Cardiac fibroblast (primary cell): ENCODE data around the gene CARNS1.

Experiments used
- DNase-seq, 2 donors: peaks; one replicate each; pipeline versions ENCODE4 v3.0.0 to v3.0.0-alpha.2; 2010; ENCODE audit warnings: low read depth in 2 of 2
- H3K4me3 ChIP-seq, 2 donors: replicated peaks in 1 of 2; 1 replicate in 1 of 2; 2 replicates in 1 of 2; pipeline ENCODE4 v1.5.1; 2011; ENCODE audit warnings: low read depth in 2 of 2, low read length in 2 of 2, mild to moderate bottlenecking in 2 of 2, moderate library complexity in 1 of 2
- TF ChIP-seq, protein P1 (sequence below): IDR thresholded peaks from one replicate; pipeline ENCODE4 v1.5.1; 2011; ENCODE audit warnings: low read depth, mild to moderate bottlenecking, low read length, inconsistent platforms

CARNS1 gene

DNA sequence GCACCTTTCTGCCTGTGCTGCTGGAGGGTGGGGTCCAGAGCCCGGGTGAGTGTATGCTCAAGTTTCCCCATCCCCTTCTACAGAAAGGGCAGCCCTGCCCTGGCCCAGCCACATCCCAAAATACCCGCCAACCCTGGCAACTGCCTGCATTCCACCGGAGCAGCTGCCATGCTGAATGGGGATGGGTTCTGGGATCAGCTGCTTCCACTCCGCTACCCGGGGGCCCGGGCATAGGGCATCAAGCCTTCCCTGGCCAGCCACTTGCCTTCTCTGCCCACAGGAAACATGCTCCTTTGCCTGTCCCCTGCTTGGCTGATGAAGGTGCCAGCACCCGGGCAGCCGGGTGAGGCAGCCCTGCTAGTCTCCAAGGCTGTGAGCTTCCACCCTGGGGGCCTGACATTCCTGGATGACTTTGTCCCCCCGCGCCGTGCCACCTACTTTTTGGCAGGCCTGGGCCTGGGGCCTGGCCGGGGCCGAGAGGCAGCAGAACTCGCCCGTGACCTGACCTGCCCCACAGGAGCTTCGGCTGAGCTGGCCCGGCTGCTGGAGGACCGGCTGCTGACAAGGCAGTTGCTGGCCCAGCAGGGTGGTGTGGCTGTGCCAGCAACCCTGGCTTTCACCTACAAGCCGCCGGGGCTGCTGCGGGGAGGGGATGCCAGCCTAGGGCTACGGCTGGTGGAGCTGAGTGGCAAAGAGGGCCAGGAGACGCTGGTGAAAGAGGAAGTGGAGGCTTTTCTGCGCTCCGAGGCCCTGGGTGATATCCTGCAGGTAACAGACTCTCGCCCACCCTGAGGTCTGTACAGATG, 3.2 kb downstream of the CARNS1 start:
- DNase-seq = no peak
- H3K4me3 ChIP-seq = no peak overlapping the region
- TF ChIP-seq, protein P1, sequence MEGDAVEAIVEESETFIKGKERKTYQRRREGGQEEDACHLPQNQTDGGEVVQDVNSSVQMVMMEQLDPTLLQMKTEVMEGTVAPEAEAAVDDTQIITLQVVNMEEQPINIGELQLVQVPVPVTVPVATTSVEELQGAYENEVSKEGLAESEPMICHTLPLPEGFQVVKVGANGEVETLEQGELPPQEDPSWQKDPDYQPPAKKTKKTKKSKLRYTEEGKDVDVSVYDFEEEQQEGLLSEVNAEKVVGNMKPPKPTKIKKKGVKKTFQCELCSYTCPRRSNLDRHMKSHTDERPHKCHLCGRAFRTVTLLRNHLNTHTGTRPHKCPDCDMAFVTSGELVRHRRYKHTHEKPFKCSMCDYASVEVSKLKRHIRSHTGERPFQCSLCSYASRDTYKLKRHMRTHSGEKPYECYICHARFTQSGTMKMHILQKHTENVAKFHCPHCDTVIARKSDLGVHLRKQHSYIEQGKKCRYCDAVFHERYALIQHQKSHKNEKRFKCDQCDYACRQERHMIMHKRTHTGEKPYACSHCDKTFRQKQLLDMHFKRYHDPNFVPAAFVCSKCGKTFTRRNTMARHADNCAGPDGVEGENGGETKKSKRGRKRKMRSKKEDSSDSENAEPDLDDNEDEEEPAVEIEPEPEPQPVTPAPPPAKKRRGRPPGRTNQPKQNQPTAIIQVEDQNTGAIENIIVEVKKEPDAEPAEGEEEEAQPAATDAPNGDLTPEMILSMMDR = no peak

DNA sequence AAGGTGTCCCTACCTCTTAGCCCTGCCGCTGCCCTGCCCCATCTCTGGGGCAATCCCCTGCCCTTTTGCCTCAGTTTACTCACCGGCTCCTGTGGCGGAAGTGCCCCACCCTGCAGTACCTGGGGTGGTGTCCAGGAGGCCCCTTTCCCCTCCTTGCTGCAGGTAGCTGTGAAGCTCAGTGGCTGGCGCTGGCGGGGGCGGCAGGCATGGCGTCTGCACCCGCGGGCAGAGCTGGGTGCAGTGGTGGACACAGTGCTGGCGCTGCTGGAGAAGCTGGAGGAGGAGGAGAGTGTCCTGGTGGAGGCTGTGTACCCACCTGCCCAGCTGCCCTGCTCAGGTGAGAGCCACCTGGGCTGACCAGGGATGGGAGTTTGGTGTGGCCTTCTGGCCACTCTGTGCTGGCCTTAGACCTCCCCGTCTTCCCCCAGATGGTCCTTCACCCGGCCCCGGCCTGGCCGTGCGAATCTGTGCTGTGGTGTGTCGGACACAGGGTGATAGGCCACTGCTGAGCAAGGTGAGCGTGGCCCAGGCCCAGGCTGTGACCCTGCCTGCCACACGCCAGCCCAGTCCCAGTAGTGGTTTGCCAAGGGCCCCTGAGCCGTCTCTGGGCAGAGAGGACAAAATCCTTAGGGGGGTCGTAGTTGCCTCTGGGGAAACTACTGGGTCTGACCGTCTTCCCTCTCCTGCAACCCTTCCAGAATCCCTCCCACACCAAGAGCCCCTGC, 4.0 kb downstream of the CARNS1 start:
- no peak for DNase-seq
- no peak overlapping the region for H3K4me3 ChIP-seq
- TF ChIP-seq, protein P1 = no peak

DNA sequence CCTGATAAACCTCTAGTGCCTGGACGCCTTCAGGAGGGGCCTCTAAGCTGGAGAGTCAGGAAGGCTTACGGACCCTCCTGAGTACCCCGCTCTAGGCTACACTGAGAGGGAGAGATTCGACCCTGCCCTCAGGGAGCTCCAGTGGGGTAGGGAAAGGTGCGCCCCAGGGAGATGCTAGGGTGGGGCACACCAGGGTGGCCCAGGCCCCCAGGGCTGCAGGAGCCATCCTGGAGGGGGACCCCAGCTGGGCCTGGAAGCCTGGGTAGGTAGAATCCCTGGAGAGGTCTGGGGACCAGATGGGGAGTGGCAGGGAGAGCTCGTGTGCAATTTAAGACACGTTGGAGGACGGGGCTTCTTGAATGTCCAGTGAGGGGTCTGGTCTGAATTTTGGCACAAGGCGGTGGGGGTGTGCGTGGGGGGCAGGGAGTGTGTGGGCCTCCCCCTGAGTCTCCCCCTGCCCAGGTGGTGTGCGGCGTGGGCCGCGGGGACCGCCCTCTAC, 4.7 kb downstream of the CARNS1 start:
- TF ChIP-seq, protein P1 = no peak
- DNase-seq = no peak
- H3K4me3 ChIP-seq = peak overlapping the region; percentile 21 to 49

DNA sequence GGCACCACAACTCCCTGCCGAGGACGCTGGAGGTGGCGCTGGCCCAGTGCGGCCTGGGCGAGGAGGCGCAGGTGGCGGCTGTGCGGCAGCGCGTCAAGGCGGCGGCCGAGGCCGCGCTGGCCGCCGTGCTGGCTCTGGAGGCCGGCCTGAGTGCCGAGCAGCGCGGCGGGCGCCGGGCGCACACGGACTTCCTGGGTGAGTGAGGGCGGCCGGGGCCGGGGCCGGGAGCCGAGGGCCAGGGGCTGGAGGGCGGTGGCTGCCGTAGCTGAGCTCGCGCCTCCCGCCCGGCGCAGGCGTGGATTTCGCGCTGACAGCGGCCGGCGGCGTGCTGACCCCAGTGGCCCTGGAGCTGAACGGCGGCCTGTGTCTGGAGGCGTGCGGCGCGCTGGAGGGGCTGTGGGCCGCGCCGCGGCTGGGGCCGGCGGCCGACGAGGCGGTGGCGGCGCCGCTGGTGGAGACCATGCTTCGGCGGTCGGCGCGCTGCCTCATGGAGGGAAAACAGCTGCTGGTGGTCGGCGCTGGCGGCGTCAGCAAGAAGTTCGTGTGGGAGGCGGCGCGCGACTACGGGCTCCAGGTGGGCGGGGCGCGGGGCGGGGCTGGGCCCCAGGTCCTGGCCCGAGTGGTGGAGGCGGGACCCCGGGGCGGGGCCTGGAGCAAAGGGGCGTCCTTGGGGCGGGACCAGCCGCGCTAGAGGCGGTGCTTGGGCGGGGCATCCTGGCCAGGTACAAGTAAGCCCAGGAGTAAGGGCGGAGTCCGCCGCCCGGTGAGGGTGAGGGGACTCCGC, 5.4 kb downstream of the CARNS1 start:
- TF ChIP-seq, protein P1 = no peak
- peak; percentile 88 to 94 for DNase-seq
- H3K4me3 ChIP-seq = peak overlapping the region; percentile 21 to 49

DNA sequence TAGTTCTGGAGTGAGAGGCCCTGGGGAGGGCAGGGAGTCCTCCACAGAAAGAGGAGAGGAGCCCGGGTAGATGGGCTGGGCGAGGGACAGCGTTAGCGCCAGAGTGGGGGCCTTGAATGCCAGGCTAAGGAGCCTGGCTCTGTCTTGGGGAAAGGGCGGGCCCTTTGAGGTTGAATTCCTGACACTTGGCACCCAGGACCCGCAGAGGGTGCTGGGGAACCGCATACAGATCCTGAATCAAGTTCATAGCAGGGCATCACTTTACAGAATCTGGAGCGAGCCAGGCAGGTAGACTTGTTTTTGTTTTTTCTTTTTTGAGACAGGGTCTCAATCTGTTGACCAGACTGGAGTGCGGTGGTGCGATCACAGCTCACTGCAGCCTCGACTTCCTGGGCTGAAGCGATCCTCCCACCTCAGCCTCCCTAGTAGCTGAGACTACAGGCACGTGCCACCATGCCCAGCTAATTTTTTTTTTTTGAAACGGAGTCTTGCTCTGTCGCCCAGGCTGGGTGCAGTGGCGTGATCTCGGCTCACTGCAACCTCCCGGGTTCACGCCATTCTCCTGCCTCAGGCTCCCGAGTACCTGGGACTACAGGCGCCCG, 6.1 kb downstream of the CARNS1 start:
- TF ChIP-seq, protein P1 = no peak
- peak overlapping the region; percentile 17 to 24 for H3K4me3 ChIP-seq
- no peak for DNase-seq

DNA sequence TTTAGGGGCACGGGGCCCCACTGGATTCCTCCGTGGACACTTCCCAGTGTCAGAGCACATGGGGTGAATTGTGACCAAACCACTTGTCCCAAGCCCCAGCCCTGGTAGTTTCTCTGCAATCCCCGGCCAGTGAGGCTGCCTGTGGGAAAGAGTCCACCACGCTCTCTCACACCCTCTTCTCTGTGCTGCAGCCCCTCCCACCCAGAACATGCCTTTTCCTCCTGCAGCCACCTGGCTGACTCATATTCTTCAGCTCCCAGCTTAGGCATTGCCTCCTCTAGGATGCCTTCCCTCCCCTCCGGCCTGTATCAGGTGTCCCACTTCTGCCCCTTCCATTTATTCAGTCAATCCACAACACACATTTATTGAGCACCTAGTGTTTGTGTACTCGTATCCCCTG, 7.4 kb downstream of the CARNS1 start:
- no peak overlapping the region for H3K4me3 ChIP-seq
- DNase-seq = no peak
- TF ChIP-seq, protein P1 = no peak
